GM12801 (cell line): ENCODE measurements around the gene FECH.

ENCODE experiments used
- CTCF ChIP-seq: IDR thresholded peaks from one replicate; pipeline ENCODE4 v1.5.1; 2011; ENCODE audit warnings: control low read depth; ENCODE audit not compliant: insufficient read length; ENCODE audit errors: extremely low read depth

The FECH gene

GRCh38 chr18:57624988-57625387 lies 38.5 kb upstream of the FECH start:
- TF ChIP-seq CTCF = no peak

GRCh38 chr18:57621246-57621604 lies 34.7 kb upstream of the FECH start:
- no peak for TF ChIP-seq CTCF

- no peak for TF ChIP-seq CTCF
Measured at GRCh38 chr18:57619876-57620275, 33.4 kb upstream of the FECH start.

- no peak for TF ChIP-seq CTCF
Measured at GRCh38 chr18:57618910-57619309, 32.4 kb upstream of the FECH start.

GRCh38 chr18:57603871-57604270 lies 17.4 kb upstream of the FECH start:
- no peak for TF ChIP-seq CTCF

GRCh38 chr18:57595347-57595746 lies 8.8 kb upstream of the FECH start:
- TF ChIP-seq CTCF = no peak

- no peak for TF ChIP-seq CTCF
Measured at GRCh38 chr18:57589161-57589560, 2.7 kb upstream of the FECH start.

- no peak for TF ChIP-seq CTCF
Measured at GRCh38 chr18:57587098-57587661, 678 bp upstream of the FECH start.
